PC-3 (cell line): ENCODE measurements around the gene ZNF132. TPM values are rescaled to one million over a fixed set of nuclear protein-coding genes. Genes with fewer than 3 reads are reported as not detected.
"Not testable (repeated sequence)": the region's sequence is repeated elsewhere in the genome, so short reads cannot be mapped to it uniquely, and the experiment has no call there.

Source experiments
- ATAC-seq: fragments of 200-7000 bp; cut with Tn5 transposase; 2 replicates; pipeline ENCODE4 v1.9.1; 2020; ENCODE audit warnings: mild to moderate bottlenecking, moderate library complexity
- BruUV-seq: library from RNA; stranded (reverse); fragments of 400-500 nt; replicated peaks from 2 replicates; lab custom pipeline; 2021; lab: Mats Ljungman, UMichigan
- CTCF ChIA-PET: fragments of 300-600 bp; sonication (Branson Sonifier 250); formaldehyde crosslinking; loops from one replicate; lab custom pipeline; 2022; ENCODE audit warnings: antibody characterized with exemption; lab: Charles Lee
- POLR2A ChIA-PET: fragments of 300-600 bp; sonication (Branson Sonifier 250); formaldehyde crosslinking; loops from one replicate; lab custom pipeline; 2022; ENCODE audit warnings: antibody characterized with exemption; ENCODE audit not compliant: unreplicated experiment; lab: Charles Lee
- DNase-seq: peaks from one replicate; pipeline ENCODE4 v3.0.0-alpha.2; 2015
- H2AFZ ChIP-seq: fragments of 300-600 bp; sonication (generic); 2 replicates; pipeline ENCODE4 v1.6.0; 2016; ENCODE audit warnings: antibody characterized with exemption, low read length
- H3F3A ChIP-seq: fragments of 300-600 bp; sonication (generic); one replicate; pipeline ENCODE4 v1.6.0; 2017; ENCODE audit warnings: antibody characterized with exemption, low read length, control low read depth, mild to moderate bottlenecking; ENCODE audit not compliant: unreplicated experiment
- H3K27ac ChIP-seq: fragments of 300-600 bp; sonication (generic); 2 replicates; pipeline ENCODE4 v1.5.1; 2016; ENCODE audit warnings: mild to moderate bottlenecking, low read length
- H3K27me3 ChIP-seq: fragments of 300-600 bp; sonication (generic); 2 replicates; pipeline ENCODE4 v1.6.1; 2016; ENCODE audit warnings: low read length, mixed read lengths
- H3K36me3 ChIP-seq: fragments of 300-600 bp; sonication (generic); 2 replicates; pipeline ENCODE4 v1.6.1; 2016; ENCODE audit warnings: low read depth, mixed run types, low read length, mixed read lengths
- H3K4me1 ChIP-seq: fragments of 300-600 bp; sonication (generic); 2 replicates; pipeline ENCODE4 v1.5.1; 2016; ENCODE audit warnings: low read length; ENCODE audit not compliant: insufficient read depth
- H3K4me2 ChIP-seq: fragments of 300-600 bp; sonication (generic); 2 replicates; pipeline ENCODE4 v1.6.0; 2016; ENCODE audit warnings: low read length
- H3K4me3 ChIP-seq: fragments of 300-600 bp; sonication (generic); 2 replicates; pipeline ENCODE4 v1.5.1; 2016; ENCODE audit warnings: mild to moderate bottlenecking, low read length, mixed read lengths
- H3K79me2 ChIP-seq: fragments of 300-600 bp; sonication (generic); 2 replicates; pipeline ENCODE4 v1.6.1; 2017; ENCODE audit warnings: low read length, mixed read lengths
- H3K9ac ChIP-seq: fragments of 300-600 bp; sonication (generic); 2 replicates; pipeline ENCODE4 v1.6.0; 2016; ENCODE audit warnings: mild to moderate bottlenecking, low read length
- H3K9me2 ChIP-seq: fragments of 300-600 bp; sonication (generic); replicated peaks from 2 replicates; pipeline ENCODE4 v1.6.1; 2016; ENCODE audit warnings: mixed run types, low read length, mixed read lengths
- H3K9me3 ChIP-seq: fragments of 300-600 bp; sonication (generic); 2 replicates; pipeline ENCODE4 v1.6.1; 2016; ENCODE audit warnings: low read length, mixed read lengths
- H4K20me1 ChIP-seq: fragments of 300-600 bp; sonication (generic); 2 replicates; pipeline ENCODE4 v1.6.1; 2016; ENCODE audit warnings: low read length, mixed read lengths
- EZH2 ChIP-seq: fragments of 300-600 bp; sonication (generic); IDR thresholded peaks from one replicate; pipeline ENCODE4 v1.6.1; 2017; ENCODE audit warnings: antibody characterized with exemption, mild to moderate bottlenecking, low read length; ENCODE audit not compliant: unreplicated experiment
- EZH2phosphoT487 ChIP-seq: fragments of 300-600 bp; sonication (generic); IDR thresholded peaks from 2 replicates; pipeline ENCODE4 v1.6.1; 2018; ENCODE audit warnings: mild to moderate bottlenecking, antibody characterized with exemption, low read length, borderline replicate concordance
- intact Hi-C: fragments of 100-400 bp; cut with micrococcal nuclease; formaldehyde crosslinking; loops from 2 replicates; pipeline ENCODE4 v1.9.0; 2023
- total RNA-seq: library from RNA; depleted of rRNA; stranded (reverse); fragments of >200 nt; gene quantifications from 2 replicates; pipeline ENCODE4 v1.2.3, GENCODE V29; 2014
- TF ChIP-seq, protein P1 (sequence below): fragments of 300-600 bp; sonication (generic); conservative IDR thresholded peaks from 2 replicates; pipeline ENCODE4 v1.5.1; 2017; ENCODE audit warnings: antibody characterized with exemption, low read depth, mild to moderate bottlenecking, low read length

The ZNF132 gene
- total RNA-seq, 1 experiment from 2014 or later = not detected

DNA sequence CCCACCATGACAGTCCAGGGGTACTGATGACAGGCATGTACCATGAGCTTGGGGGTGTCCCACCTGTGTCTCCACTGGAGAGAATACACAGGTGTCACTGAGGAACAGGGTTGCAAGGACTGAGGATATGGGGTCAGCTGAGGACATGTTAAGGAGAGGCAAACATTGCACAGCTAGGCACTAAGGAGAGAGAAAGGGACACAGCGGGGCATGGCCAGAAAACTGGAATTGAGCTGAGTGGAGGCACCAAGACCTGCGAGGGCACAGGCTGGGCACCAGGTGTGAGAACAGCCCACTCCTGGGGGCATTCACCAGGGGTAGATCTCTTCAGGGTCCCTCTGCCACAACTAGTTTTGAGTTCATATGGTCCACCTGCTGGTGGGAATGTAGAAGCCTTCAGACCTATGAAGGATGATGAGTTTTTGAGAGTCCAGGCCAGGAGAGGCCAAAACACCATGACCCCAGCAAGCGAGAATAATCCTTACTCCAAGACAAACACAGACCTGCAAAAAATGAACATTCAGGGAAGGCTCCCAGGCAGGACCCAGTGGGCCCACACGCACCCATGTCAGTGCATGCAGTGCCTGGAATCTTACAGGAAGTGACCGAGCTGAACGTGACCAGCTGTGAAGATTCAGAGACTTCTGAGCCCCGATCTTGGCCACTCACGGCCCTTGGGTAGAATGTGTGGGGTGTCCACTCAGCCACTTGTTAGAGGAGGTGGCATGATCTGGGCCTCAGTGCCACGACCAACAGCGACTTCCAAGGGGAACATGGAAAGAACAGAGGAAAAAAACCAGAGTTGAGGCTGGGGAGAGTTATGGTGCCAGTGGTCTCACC, 32.9 kb downstream of the ZNF132 start:
- TF ChIP-seq EZH2phosphoT487 (no peak), EZH2 (no peak)
- TF ChIP-seq, protein P1, sequence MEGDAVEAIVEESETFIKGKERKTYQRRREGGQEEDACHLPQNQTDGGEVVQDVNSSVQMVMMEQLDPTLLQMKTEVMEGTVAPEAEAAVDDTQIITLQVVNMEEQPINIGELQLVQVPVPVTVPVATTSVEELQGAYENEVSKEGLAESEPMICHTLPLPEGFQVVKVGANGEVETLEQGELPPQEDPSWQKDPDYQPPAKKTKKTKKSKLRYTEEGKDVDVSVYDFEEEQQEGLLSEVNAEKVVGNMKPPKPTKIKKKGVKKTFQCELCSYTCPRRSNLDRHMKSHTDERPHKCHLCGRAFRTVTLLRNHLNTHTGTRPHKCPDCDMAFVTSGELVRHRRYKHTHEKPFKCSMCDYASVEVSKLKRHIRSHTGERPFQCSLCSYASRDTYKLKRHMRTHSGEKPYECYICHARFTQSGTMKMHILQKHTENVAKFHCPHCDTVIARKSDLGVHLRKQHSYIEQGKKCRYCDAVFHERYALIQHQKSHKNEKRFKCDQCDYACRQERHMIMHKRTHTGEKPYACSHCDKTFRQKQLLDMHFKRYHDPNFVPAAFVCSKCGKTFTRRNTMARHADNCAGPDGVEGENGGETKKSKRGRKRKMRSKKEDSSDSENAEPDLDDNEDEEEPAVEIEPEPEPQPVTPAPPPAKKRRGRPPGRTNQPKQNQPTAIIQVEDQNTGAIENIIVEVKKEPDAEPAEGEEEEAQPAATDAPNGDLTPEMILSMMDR = peak; percentile 71
- H3K27ac ChIP-seq = no peak overlapping the region
- no peaks in the 10 kb centered on the region for H3K27me3 ChIP-seq
- no TSS peak for BruUV-seq
- intact Hi-C loops = no loop called here
- DNase-seq = no peak
- no peaks in the 10 kb centered on the region for H3K9me2 ChIP-seq
- peak overlapping the region; percentile 82; the same call in 1 of the 2 replicates for H3K9ac ChIP-seq
- H3K79me2 ChIP-seq = peaks cover 39% of the 10 kb centered on the region
- H3K4me1 ChIP-seq = peaks cover 21% of the 10 kb centered on the region
- CTCF ChIA-PET = no interaction called here
- H3K9me3 ChIP-seq = no peaks in the 10 kb centered on the region
- H3F3A ChIP-seq = no peaks in the 10 kb centered on the region
- no peak overlapping the region for H2AFZ ChIP-seq
- peak overlapping the region; percentile 78 for H3K4me3 ChIP-seq
- POLR2A ChIA-PET = no interaction called here
- no peaks in the 10 kb centered on the region for H4K20me1 ChIP-seq
- H3K4me2 ChIP-seq = peak overlapping the region; percentile 97
- H3K36me3 ChIP-seq = no peaks in the 10 kb centered on the region
- ATAC-seq = no peak

DNA sequence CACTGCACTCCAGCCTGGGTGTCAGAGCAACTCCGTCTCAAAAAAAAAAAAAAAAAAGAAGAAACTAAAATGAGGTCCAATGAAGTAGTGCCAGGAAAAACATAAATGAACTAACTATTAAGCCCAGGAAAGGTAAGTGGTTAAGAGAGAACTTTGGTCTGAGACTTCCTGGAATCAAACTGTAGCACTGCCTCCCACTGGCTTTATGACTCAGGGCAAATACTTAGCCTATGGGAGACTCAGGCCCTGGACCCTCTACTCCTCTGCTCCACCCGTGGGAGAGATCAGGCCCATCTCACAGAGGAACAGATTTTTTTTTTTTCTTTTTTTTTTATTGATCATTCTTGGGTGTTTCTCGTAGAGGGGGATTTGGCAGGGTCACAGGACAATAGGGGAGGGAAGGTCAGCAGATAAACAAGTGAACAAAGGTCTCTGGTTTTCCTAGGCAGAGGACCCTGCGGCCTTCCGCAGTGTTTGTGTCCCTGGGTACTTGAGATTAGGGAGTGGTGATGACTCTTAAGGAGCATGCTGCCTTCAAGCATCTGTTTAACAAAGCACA, 36.0 kb downstream of the ZNF132 start:
- H3F3A ChIP-seq, H3K4me3 ChIP-seq, ATAC-seq, H2AFZ ChIP-seq, H4K20me1 ChIP-seq, BruUV-seq, H3K27me3 ChIP-seq, POLR2A ChIA-PET, H3K9me2 ChIP-seq, H3K4me2 ChIP-seq, H3K36me3 ChIP-seq, H3K27ac ChIP-seq, H3K9ac ChIP-seq, H3K9me3 ChIP-seq, DNase-seq: not testable (repeated sequence)
- intact Hi-C loops = loop anchor here (5.0 kb wide), 1 partner anchor 77 kb away; the partner anchor contains the start of gene ZSCAN22
- H3K4me1 ChIP-seq = peaks cover 22% of the 10 kb centered on the region
- H3K79me2 ChIP-seq = peaks cover 26% of the 10 kb centered on the region
- CTCF ChIA-PET = interaction anchor here (0.6 kb wide), 1 partner anchor 24 kb away, joined by 3 read pairs; no protein-coding TSS in a partner anchor

DNA sequence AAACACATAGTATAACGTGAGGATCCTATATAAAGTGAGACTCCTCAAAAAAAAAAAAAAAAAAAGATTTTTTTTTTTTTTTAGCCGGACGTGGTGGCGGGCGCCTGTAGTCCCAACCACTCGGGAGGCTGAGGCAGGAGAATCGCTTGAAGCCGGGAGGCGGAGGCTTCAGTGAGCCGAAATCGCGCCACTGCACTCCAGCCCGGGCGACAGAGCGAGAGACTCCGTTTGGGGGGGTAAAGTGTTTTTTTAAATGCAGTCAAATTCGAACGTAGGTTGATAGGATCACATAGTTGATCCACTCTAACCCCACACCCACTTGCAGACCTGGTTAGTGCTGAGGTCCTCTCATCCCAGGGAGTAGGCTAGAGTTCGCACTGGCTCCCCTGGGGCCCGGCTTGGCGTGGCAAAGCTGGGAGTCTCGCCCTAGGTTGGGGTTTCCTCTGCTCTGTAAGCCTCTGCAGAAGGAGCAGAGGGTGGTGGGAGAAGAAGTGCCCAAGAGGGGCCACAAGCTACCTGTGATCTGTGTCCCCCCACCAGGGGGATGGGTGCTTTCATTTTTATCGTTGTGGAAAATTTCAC, 38.0 kb downstream of the ZNF132 start:
- H3K36me3 ChIP-seq = no peaks in the 10 kb centered on the region
- peak overlapping the region; percentile 79 for H3K9ac ChIP-seq
- BruUV-seq = TSS peak; percentile 40
- no peaks in the 10 kb centered on the region for H3F3A ChIP-seq
- peaks cover 15% of the 10 kb centered on the region for H3K4me1 ChIP-seq
- no peak overlapping the region for H3K27ac ChIP-seq
- H3K9me3 ChIP-seq = no peaks in the 10 kb centered on the region
- ATAC-seq = no peak
- H2AFZ ChIP-seq = peak overlapping the region; percentile 80
- H3K79me2 ChIP-seq = peaks cover 11% of the 10 kb centered on the region
- ChIA-PET CTCF (no interaction called here), POLR2A (no interaction called here)
- H3K9me2 ChIP-seq = no peaks in the 10 kb centered on the region
- no peaks in the 10 kb centered on the region for H4K20me1 ChIP-seq
- peak overlapping the region; percentile 84 for H3K4me3 ChIP-seq
- DNase-seq = no peak
- intact Hi-C loops = loop anchor here (5.0 kb wide), 1 partner anchor 75 kb away; the partner anchor contains the start of gene ZSCAN22
- peak overlapping the region; percentile 95 for H3K4me2 ChIP-seq
- TF ChIP-seq EZH2 = no peak
- no peak for TF ChIP-seq EZH2phosphoT487
- TF ChIP-seq, protein P1 = no peak
- no peaks in the 10 kb centered on the region for H3K27me3 ChIP-seq
